A673 (cell line): ENCODE data around the gene CBX5.

ENCODE experiments used
- CTCF ChIP-seq: fragments of 300-800, 200-600 bp; sonication (generic); conservative IDR thresholded peaks from 2 replicates; pipeline ENCODE4 v1.5.1; 2017; ENCODE audit warnings: low read depth, mild to moderate bottlenecking, antibody characterized with exemption, low read length, moderate library complexity, mixed read lengths
- EZH2 ChIP-seq: fragments of 200-600 bp; sonication (generic); IDR thresholded peaks from 2 replicates; pipeline ENCODE4 v1.6.1; 2017; ENCODE audit warnings: borderline replicate concordance, low read depth, mild to moderate bottlenecking, mixed read lengths, antibody characterized with exemption, low read length; ENCODE audit not compliant: poor library complexity, severe bottlenecking

GRCh38 chr12:54266852-54267251 lies 13.1 kb downstream of the CBX5 start:
- TF ChIP-seq CTCF (no peak), EZH2 (no peak)
